HepG2 (cell line): Measurements from ENCODE around the gene TTLL6.

Source experiments
- ARHGAP35 ChIP-seq: sonication (generic); formaldehyde crosslinking; IDR thresholded peaks from 2 replicates; pipeline ENCODE4 v1.9.0; 2022; ENCODE audit warnings: mild to moderate bottlenecking, inconsistent platforms, moderate library complexity, missing genetic modification reagents, borderline replicate concordance
- HMGXB4 ChIP-seq, 2 experiments: sonication (generic) in 1 of 2; formaldehyde crosslinking in 1 of 2; IDR thresholded peaks; 2 replicates each; pipeline versions ENCODE4 v1.4.0 to v1.6.1; 2018 to 2020; ENCODE audit warnings: missing genetic modification reagents in 2 of 2, borderline replicate concordance in 1 of 2, low read depth in 1 of 2, mild to moderate bottlenecking in 1 of 2, missing biosample characterization in 1 of 2
- PHF5A ChIP-seq: IDR thresholded peaks from one replicate; pipeline ENCODE4 v1.6.1; 2018; ENCODE audit warnings: low read depth, missing genetic modification reagents; ENCODE audit not compliant: unreplicated experiment
- SRSF9 ChIP-seq: fragments of 200-400 bp; formaldehyde crosslinking; IDR thresholded peaks from 2 replicates; pipeline ENCODE4 v1.6.1; 2018; ENCODE audit warnings: borderline replicate concordance, mild to moderate bottlenecking, low read depth, low read length; ENCODE audit not compliant: insufficient read depth, poor library complexity, severe bottlenecking
- SYNCRIP ChIP-seq: fragments of 200-400 bp; formaldehyde crosslinking; IDR thresholded peaks from 2 replicates; pipeline ENCODE4 v1.6.1; 2018; ENCODE audit warnings: mild to moderate bottlenecking, low read depth, low read length; ENCODE audit not compliant: insufficient read depth

GRCh38 chr17:48816438-48816773 lies 623 bp downstream of the TTLL6 start:
- TF ChIP-seq ARHGAP35 (CRISPR knock-in tag) (no peak), SYNCRIP (no peak), SRSF9 (no peak), HMGXB4 (CRISPR knock-in tag; IDR thresholded peaks at IDR 0.05; ENCODE audit: borderline replicate concordance in 1 of 2, low read depth in 1 of 2) (no peak), PHF5A (CRISPR knock-in tag) (no peak)
